Stomach (tissue), 4 donors: Measurements from ENCODE around the gene PAOX.

ENCODE experiments used
- POLR2A ChIP-seq, 4 donors: fragments of 450-650 bp; IDR thresholded peaks; one replicate each; pipeline ENCODE4 v1.6.1; 2016; ENCODE audit warnings: antibody characterized with exemption in 4 of 4, control low read depth in 2 of 4, mild to moderate bottlenecking in 1 of 4, moderate library complexity in 1 of 4
- TF ChIP-seq, protein P1 (sequence below), 7 experiments: fragments of 450-650 bp in 4 of 7; fragments of 200-600 bp in 3 of 7; sonication (generic) in 3 of 7; IDR thresholded peaks; one replicate each; pipeline ENCODE4 v1.5.1; 2016 to 2019; ENCODE audit warnings: antibody characterized with exemption in 7 of 7, control low read depth in 2 of 7, mild to moderate bottlenecking in 1 of 7

DNA sequence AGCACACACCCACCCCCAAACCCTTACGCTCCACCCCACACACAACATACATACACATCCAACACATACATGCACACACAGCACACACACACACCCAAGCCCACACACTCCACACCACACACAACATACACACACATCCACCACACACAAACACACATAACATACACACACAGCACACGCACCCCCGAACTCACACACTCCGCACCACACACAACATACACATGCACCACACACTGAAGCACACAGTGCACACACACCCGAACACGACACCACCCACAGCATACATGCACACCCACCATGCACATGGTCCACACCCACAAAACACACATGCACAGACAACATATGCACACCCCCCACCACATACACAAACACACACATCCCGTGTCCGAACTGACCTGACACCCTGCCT, 29.9 kb upstream of the PAOX start:
- TF ChIP-seq, protein P1, sequence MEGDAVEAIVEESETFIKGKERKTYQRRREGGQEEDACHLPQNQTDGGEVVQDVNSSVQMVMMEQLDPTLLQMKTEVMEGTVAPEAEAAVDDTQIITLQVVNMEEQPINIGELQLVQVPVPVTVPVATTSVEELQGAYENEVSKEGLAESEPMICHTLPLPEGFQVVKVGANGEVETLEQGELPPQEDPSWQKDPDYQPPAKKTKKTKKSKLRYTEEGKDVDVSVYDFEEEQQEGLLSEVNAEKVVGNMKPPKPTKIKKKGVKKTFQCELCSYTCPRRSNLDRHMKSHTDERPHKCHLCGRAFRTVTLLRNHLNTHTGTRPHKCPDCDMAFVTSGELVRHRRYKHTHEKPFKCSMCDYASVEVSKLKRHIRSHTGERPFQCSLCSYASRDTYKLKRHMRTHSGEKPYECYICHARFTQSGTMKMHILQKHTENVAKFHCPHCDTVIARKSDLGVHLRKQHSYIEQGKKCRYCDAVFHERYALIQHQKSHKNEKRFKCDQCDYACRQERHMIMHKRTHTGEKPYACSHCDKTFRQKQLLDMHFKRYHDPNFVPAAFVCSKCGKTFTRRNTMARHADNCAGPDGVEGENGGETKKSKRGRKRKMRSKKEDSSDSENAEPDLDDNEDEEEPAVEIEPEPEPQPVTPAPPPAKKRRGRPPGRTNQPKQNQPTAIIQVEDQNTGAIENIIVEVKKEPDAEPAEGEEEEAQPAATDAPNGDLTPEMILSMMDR (IDR thresholded peaks at IDR 0.05) = no peak
- TF ChIP-seq POLR2A (IDR thresholded peaks at IDR 0.05) = no peak
